ENCODE measurements around the gene SPRR2E. TPM values are rescaled to one million over a fixed set of nuclear protein-coding genes. Genes with fewer than 3 reads are reported as not detected.
"Not testable (repeated sequence)": the region's sequence is repeated elsewhere in the genome, so short reads cannot be mapped to it uniquely, and the experiment has no call there.

SPRR2E gene
- total RNA-seq, 1 experiment from 2014 or later: not detected

GRCh38 chr1:153070243-153070642 is 24.1 kb downstream of the SPRR2E start:
- DNase-seq (ENCODE audit: low spot score): no peak

DNA sequence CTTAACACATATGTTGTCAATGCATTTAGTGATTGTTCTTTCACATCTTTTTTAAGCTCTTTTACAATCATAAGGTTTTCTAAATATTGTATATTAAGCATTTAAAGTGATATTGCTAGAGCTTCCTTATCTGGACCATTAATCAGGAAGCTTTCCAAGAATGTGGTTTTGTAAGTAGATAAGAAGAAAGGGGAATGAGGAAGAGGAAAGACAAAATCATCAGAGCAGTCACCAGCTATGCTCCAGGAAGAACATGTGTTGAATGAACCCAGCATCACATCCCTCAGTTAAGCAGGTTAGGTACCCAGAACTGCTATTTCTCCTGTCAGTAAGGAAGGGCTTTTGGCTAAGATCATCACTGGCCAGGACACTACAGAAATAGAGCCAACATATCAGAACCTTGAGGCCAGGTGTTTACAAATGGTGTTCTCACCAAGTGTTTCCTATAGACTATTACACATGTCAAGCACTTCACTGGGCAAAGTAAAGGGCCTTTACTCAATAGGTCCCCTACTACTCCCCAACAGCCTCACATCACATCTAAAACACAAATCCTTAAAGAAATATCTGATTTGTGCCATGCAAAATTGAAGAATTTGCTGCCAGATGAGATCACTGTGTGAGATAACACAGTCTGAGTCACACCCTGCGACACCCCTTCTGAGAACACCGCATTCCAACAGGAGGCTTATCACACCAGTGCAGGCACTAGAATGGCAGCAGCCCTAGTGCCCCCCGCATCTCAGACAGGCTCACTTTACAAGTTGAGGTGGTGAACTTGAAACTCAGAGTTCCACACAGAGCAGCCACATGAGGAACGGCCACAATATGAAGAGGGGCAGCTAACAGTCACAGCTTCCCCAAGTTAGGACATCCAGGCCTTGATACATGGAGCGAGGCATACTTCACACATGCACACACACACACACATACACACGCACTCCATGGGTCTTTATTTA is 35.2 kb downstream of the SPRR2E start:
- no peak for DNase-seq (ENCODE audit: low spot score)

DNA sequence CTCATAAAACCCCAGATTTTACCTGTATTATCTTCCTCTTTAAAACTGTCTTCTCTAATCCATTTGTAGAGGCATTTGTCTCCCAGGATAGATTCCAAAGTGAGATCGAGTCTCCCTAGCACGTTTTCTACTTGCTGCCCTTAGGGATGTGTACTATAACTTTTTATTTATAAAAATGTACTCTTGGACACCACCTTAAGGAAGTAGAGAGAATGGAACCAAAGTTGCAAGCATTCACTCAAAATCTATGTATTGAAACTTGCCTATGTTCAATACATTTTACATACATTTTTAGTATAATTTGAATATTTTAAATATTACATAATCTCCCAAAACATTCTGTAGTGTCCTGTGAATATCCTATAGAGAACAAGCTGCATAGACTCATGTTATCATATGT is 36.2 kb downstream of the SPRR2E start:
- no peak for DNase-seq (ENCODE audit: low spot score)

DNA sequence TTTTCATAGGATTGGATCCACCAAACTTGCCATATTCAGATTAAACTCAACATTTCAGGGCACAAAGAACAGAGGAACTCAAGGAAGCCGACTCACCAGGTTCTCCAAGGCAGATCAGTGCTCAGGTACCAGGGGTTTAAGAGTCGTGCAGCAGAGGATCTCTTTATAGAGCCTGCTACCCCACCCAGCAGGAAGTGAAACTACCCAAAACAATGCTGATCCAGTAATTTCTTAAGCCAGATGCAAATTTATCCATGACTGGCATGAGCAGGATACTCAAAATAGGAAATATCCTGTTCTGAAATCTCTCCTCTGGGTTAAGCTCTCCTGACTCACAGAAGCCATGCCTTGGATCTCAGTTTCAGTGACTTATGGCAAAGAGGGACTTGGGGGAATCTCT is 37.0 kb downstream of the SPRR2E start, which contains the start of gene SPRR2A:
SPRR2A (minus strand) TSS at position 138 of the 400 bp plus-strand sequence. CDS start 777 bp downstream, outside the sequence.
- DNase-seq (ENCODE audit: low spot score): no peak

DNA sequence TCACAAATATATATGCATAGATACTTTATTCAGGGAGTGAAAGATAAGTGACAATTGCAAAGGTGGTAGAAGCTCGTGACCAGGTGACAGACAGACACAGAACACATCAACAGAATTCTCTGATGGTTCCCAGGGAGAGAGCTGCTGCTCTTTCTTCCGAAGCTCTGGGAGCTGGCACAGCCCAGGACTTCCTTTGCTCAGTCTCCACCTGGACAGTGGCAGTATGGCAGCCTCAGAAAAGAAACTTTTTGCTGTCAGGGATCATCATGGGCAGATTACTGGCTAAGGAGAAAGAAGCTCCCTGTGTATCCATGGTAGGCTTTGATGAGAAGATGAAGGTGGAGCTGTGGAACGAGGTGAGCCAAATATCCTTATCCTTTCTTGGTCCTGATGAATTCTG is 38.2 kb downstream of the SPRR2E start:
- DNase-seq (ENCODE audit: low spot score): not testable (repeated sequence)

GRCh38 chr1:153049211-153049610 is 45.1 kb downstream of the SPRR2E start:
- no peak for DNase-seq (ENCODE audit: low spot score)

Other genes starting within 250 kb of the SPRR2E start
- gene LCE7A, start 234.5 kb downstream of the SPRR2E start, total RNA-seq (2014; rRNA removed; shearing (Covaris generic)): not detected in 2 replicates
- not detected in 2 replicates for gene SMCP, start 216.2 kb downstream of the SPRR2E start, total RNA-seq (2014; rRNA removed; shearing (Covaris generic))
- not detected in 2 replicates for gene IVL, start 186.0 kb downstream of the SPRR2E start, total RNA-seq (2014; rRNA removed; shearing (Covaris generic))
- not detected in 2 replicates for gene SPRR5, start 147.3 kb downstream of the SPRR2E start, total RNA-seq (2014; rRNA removed; shearing (Covaris generic))
- not detected in 2 replicates for gene SPRR4, start 123.9 kb downstream of the SPRR2E start, total RNA-seq (2014; rRNA removed; shearing (Covaris generic))
- gene SPRR1A, start 110.4 kb downstream of the SPRR2E start, total RNA-seq (2014; rRNA removed; shearing (Covaris generic)): not detected in 2 replicates
- gene SPRR3, start 92.8 kb downstream of the SPRR2E start, total RNA-seq (2014; rRNA removed; shearing (Covaris generic)): not detected in 2 replicates
- gene SPRR1B, start 63.3 kb downstream of the SPRR2E start, total RNA-seq (2014; rRNA removed; shearing (Covaris generic)): not detected in 2 replicates
- gene SPRR2D, start 53.4 kb downstream of the SPRR2E start, total RNA-seq (2014; rRNA removed; shearing (Covaris generic)): not detected in 2 replicates
- not detected in 2 replicates for gene SPRR2A, start 37.0 kb downstream of the SPRR2E start, total RNA-seq (2014; rRNA removed; shearing (Covaris generic))
- not detected in 2 replicates for gene SPRR2B, start 22.9 kb downstream of the SPRR2E start, total RNA-seq (2014; rRNA removed; shearing (Covaris generic))
- gene SPRR2F, start 19.0 kb upstream of the SPRR2E start, total RNA-seq (2014; rRNA removed; shearing (Covaris generic)): not detected in 2 replicates
- gene SPRR2G, start 56.4 kb upstream of the SPRR2E start, total RNA-seq (2014; rRNA removed; shearing (Covaris generic)): not detected in 2 replicates
- gene LELP1, start 108.9 kb upstream of the SPRR2E start, total RNA-seq (2014; rRNA removed; shearing (Covaris generic)): not detected in 2 replicates
- gene PRR9, start 123.1 kb upstream of the SPRR2E start, total RNA-seq (2014; rRNA removed; shearing (Covaris generic)): not detected in 2 replicates
- not detected in 2 replicates for gene LORICRIN, start 165.2 kb upstream of the SPRR2E start, total RNA-seq (2014; rRNA removed; shearing (Covaris generic))
- gene PGLYRP3, start 218.4 kb upstream of the SPRR2E start, total RNA-seq (2014; rRNA removed; shearing (Covaris generic)): not detected in 2 replicates